RWPE1 (cell line): ENCODE measurements around the gene BPNT1.

ENCODE experiments used
- CTCF ChIA-PET: fragments of 350-600 bp; sonication (Branson Sonifier 250); formaldehyde crosslinking; extraction: SDS; loops from one replicate; lab custom pipeline; 2021; lab: Yijun Ruan, JAX
- POLR2A ChIA-PET: fragments of 400-600 bp; formaldehyde crosslinking; extraction: SDS; loops from one replicate; lab custom pipeline; 2020; ENCODE audit warnings: antibody characterized with exemption; ENCODE audit not compliant: low non-redundant PET; lab: Yijun Ruan, JAX
- DNase-seq: peaks from one replicate; pipeline ENCODE4 v3.0.0; 2012; ENCODE audit warnings: low spot score
- H3K27ac ChIP-seq: fragments of 450-650 bp; 2 replicates; pipeline ENCODE4 v1.5.1; 2017
- CTCF ChIP-seq: fragments of 450-650 bp; conservative IDR thresholded peaks from 2 replicates; pipeline ENCODE4 v1.5.1; 2017; ENCODE audit warnings: low read depth, mild to moderate bottlenecking

BPNT1 gene

GRCh38 chr1:220012259-220012658 is 77.3 kb downstream of the BPNT1 start:
- DNase-seq, result no peak
- ChIA-PET POLR2A (interaction anchor here (0.6 kb wide), 1 partner anchor 21 kb away, joined by 3 read pairs; no protein-coding TSS in a partner anchor), CTCF (interaction anchor here (0.6 to 2.1 kb wide), 11 partner anchors 11 to 764 kb away, joined by 3 to 8 read pairs (median 4); no protein-coding TSS in a partner anchor)
- no peak overlapping the region for H3K27ac ChIP-seq
- no peak for TF ChIP-seq CTCF

GRCh38 chr1:220011620-220012019 is 78.0 kb downstream of the BPNT1 start:
- DNase-seq, result no peak
- TF ChIP-seq CTCF, result no peak
- no peak overlapping the region for H3K27ac ChIP-seq
- POLR2A ChIA-PET, result no interaction called here
- CTCF ChIA-PET, result interaction anchor here (0.6 to 2.1 kb wide), 9 partner anchors 12 to 1071 kb away, joined by 3 to 8 read pairs (median 4); no protein-coding TSS in a partner anchor
